Common myeloid progenitor, CD34-positive (primary cell): ENCODE measurements around the gene PTS.

Experiments used
- CTCF ChIA-PET: fragments of 350-600 bp; sonication (Branson Sonifier 250); formaldehyde crosslinking; loops from one replicate; lab custom pipeline; 2021; ENCODE audit warnings: antibody characterized with exemption; lab: Charles Lee
- POLR2A ChIA-PET: fragments of 350-600 bp; sonication (Branson Sonifier 250); formaldehyde crosslinking; loops from one replicate; lab custom pipeline; 2021; ENCODE audit warnings: antibody characterized with exemption; lab: Charles Lee
- DNase-seq, 3 donors: peaks; one replicate each; pipeline versions ENCODE4 v3.0.0 to v3.0.0-alpha.2; 2013
- H3K27ac ChIP-seq, 2 experiments: 1 replicate in 1 of 2; 2 replicates in 1 of 2; pipeline ENCODE4 v1.7.0; 2013; ENCODE audit warnings: inconsistent platforms in 2 of 2, low read length in 2 of 2, mild to moderate bottlenecking in 2 of 2, low read depth in 1 of 2, moderate library complexity in 1 of 2; ENCODE audit not compliant: severe bottlenecking in 2 of 2, insufficient read depth in 1 of 2, poor library complexity in 1 of 2
- H3K27me3 ChIP-seq, 5 experiments: replicated peaks in 2 of 5; 1 replicate in 3 of 5; 2 replicates in 2 of 5; pipeline versions ENCODE4 v1.6.1 to v1.7.0; 2013; ENCODE audit warnings: low read length in 4 of 5, mild to moderate bottlenecking in 2 of 5, moderate library complexity in 2 of 5, inconsistent platforms in 1 of 5; ENCODE audit not compliant: insufficient read depth in 5 of 5, control insufficient read depth in 4 of 5
- H3K36me3 ChIP-seq, 4 experiments: 1 replicate in 2 of 4; 2 replicates in 2 of 4; pipeline versions ENCODE4 v1.6.1 to v1.7.0; 2013; ENCODE audit warnings: low read length in 3 of 4, control low read depth in 1 of 4, mild to moderate bottlenecking in 1 of 4; ENCODE audit not compliant: control insufficient read depth in 4 of 4, insufficient read depth in 4 of 4
- H3K4me1 ChIP-seq, 4 experiments: 1 replicate in 3 of 4; 2 replicates in 1 of 4; pipeline versions ENCODE4 v1.6.1 to v1.7.1; 2013; ENCODE audit warnings: low read length in 3 of 4, mild to moderate bottlenecking in 3 of 4, control low read depth in 1 of 4, inconsistent platforms in 1 of 4, moderate library complexity in 1 of 4; ENCODE audit not compliant: control insufficient read depth in 4 of 4, insufficient read depth in 4 of 4; ENCODE audit errors: control extremely low read depth in 1 of 4
- H3K4me3 ChIP-seq, 7 experiments: 1 replicate in 4 of 7; 2 replicates in 3 of 7; pipeline versions ENCODE4 v1.5.1 to v1.7.0; 2013; ENCODE audit warnings: mild to moderate bottlenecking in 7 of 7, low read length in 6 of 7, moderate library complexity in 6 of 7, inconsistent platforms in 2 of 7, low read depth in 2 of 7, control low read depth in 1 of 7; ENCODE audit not compliant: insufficient read depth in 4 of 7, control insufficient read depth in 1 of 7; ENCODE audit errors: extremely low read depth in 1 of 7
- H3K9me3 ChIP-seq, 5 experiments: 1 replicate in 4 of 5; 2 replicates in 1 of 5; pipeline versions ENCODE4 v1.6.1 to v1.7.1; 2013; ENCODE audit warnings: low read length in 4 of 5, mild to moderate bottlenecking in 2 of 5, inconsistent platforms in 1 of 5, low read depth in 1 of 5, moderate library complexity in 1 of 5; ENCODE audit not compliant: control insufficient read depth in 4 of 5, insufficient read depth in 2 of 5; ENCODE audit errors: control extremely low read depth in 1 of 5
- WGBS: methylation state at CpG from one replicate; pipeline ENCODE4 v1.1.5; 2013; ENCODE audit not compliant: insufficient coverage; 5-methylcytosine and 5-hydroxymethylcytosine counted together

Gene PTS

DNA sequence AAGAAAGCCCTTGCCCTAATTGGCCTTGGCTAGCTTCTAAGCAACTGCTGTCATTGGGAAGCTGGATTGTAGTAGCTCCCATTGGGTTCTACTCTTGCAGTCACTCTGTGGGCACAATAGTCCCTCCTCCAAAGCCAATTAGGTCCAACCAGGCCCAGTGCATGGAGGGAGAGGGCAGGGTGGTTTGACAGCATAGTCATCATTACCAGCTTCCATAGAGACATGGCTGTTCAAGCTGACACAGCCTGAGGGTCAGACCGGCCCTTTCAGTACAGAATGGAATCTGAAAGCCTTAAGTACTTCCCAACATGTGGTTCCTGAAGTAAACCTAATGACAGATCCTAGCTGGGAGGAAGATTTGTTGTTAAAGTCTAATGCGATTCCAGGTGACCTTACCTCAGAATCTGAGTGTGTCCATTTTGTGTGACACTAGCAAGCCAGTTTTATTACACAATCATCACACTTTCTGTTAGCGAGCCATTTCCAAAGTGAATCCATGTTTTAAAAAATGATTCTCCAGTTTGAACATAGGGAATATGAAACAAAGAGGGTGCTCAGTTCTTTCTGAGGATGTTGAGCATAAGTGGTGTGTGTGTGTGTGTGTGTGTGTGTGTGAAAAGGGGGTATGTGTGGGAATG, 27.5 kb downstream of the PTS start:
- H3K27me3 ChIP-seq = no peaks in the 10 kb centered on the region
- H3K36me3 ChIP-seq = no peaks in the 10 kb centered on the region
- no peak for DNase-seq
- 100% methylated on average over 2 of the region's 3 CpGs for WGBS
- ChIA-PET POLR2A (no interaction called here), CTCF (no interaction called here)
- no peak overlapping the region for H3K4me3 ChIP-seq
- H3K9me3 ChIP-seq = no peaks in the 10 kb centered on the region
- peaks cover 0 to 12% (median 3%) of the 10 kb centered on the region in 4 experiments for H3K4me1 ChIP-seq
- H3K27ac ChIP-seq = no peak overlapping the region

DNA sequence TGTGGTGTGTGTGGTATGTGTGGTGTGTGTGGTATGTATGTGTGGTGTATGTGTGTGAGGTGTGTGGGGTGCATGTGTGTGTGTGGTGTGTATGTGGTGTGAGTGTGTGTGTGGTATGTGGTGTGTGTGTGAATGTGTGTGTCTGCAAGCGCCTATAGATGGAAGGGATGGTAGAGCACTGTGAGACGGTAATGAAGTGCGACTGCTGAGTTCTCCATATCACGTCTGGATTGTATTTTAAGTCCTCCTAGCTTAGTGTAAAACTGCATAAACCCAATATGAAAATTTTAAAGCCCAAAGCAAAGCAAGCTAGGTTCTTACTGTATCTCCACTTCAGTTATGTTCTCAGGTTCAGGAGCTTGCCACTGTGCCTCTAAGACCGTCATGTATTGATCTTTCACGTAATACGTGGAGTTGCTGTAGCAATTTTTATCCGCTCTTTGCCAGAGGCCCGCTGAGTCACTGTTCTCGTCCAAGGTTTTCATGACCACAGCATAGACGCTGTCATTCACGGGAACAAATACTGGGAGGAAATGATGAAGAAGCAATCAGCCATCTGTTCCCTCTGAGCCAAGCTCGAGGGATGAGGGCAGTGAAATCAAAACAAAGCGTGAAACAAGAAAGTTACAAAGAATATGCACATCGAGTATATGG, 29.0 kb downstream of the PTS start:
- CTCF ChIA-PET = interaction anchor here (1.2 kb wide), 1 partner anchor 1034 kb away, joined by 3 read pairs; no protein-coding TSS in a partner anchor
- 20% methylated on average over 15 of the region's 15 CpGs for WGBS
- H3K27ac ChIP-seq = no peak overlapping the region
- no peaks in the 10 kb centered on the region for H3K9me3 ChIP-seq
- POLR2A ChIA-PET = no interaction called here
- peak; percentile 28 to 40 (median 29) for DNase-seq
- H3K4me3 ChIP-seq = peak overlapping the region in 2 of 7 experiments; percentile 7 to 37
- H3K36me3 ChIP-seq = no peaks in the 10 kb centered on the region
- no peaks in the 10 kb centered on the region for H3K27me3 ChIP-seq
- peaks cover 0 to 12% (median 3%) of the 10 kb centered on the region in 4 experiments for H3K4me1 ChIP-seq

DNA sequence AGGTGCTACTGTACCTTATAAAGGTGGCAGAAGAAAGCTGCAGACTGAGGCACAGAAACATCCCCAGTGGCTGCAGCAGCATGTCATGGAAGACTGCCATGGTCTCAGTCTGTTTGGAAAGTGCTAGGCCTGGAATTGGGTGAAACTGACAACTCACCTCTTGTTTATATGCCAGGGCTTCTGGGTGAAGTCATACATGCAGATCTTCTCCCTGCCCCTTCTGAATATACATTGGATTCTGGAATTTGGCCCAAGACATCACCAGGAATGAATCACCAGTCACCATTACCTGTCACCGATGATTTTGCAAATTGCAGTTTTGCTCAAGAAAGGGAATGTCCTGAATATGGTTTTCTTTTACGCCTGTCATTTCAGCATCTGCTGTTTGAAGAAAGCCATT, 34.3 kb downstream of the PTS start, which contains the start of gene PLET1:
TSS of gene PLET1 (minus strand) at position 371 of the 400 bp plus-strand sequence. CDS start at position 100, 271 bp downstream.
- no peaks in the 10 kb centered on the region for H3K27me3 ChIP-seq
- H3K4me3 ChIP-seq = no peak within 1 kb of the TSS
- 94% methylated on average over 2 of the region's 2 CpGs for WGBS
- ChIA-PET POLR2A (no interaction called here), CTCF (interaction anchor here (1.3 to 1.5 kb wide), 2 partner anchors 22 to 27 kb away, joined by 3 read pairs; no protein-coding TSS in a partner anchor)
- no peaks in the 10 kb centered on the region for H3K36me3 ChIP-seq
- peaks cover 0 to 4% (median under 1%) of the 10 kb centered on the region in 4 experiments for H3K4me1 ChIP-seq
- H3K9me3 ChIP-seq = peaks cover 0 to 1% (median 0%) of the 10 kb centered on the region in 5 experiments
- H3K27ac ChIP-seq = no peak within 1 kb of the TSS
- no peak for DNase-seq

DNA sequence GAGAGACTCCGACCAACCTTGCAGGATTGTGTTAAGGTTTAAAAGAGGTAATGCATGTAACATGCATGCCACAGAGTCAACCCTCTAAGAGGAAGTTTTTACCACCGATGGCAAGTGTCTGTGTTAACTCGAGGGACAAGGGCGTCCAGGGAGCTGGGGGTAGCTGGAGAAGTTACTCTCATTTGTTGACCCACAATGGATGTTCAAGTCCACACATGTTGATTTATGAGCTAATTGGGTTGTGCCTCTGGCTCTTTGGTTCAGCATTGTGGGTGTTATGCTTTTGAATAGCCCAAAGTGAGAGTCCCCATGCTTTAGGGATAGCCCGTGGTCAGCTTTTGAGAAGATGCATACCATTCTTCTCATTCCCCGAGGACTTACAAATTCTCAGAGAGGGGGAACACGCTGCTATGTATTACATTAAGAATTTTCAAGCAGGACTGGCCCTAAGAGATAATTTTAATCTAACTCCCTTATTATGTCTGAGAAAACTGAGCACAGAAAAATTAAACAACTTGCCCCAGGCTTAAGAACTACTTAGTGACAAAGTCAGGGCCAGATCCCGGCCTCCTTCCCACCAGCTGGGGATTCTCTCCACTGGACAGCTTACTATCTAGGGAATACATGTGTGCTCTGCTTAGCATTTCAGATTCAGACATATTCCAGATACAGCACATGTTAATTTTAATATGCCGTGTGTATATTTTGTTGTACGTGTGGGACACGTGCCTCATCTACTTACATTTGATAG, 39.6 kb downstream of the PTS start:
- H3K36me3 ChIP-seq = no peaks in the 10 kb centered on the region
- no peaks in the 10 kb centered on the region for H3K4me1 ChIP-seq
- no peak for DNase-seq
- POLR2A ChIA-PET = no interaction called here
- no peak overlapping the region for H3K4me3 ChIP-seq
- CTCF ChIA-PET = interaction anchor here (0.9 kb wide), 2 partner anchors 15 to 22 kb away, joined by 3 read pairs; no protein-coding TSS in a partner anchor
- H3K27ac ChIP-seq = no peak overlapping the region
- WGBS = 67% methylated on average over 3 of the region's 11 CpGs
- H3K9me3 ChIP-seq = peaks cover 0 to 1% (median 0%) of the 10 kb centered on the region in 5 experiments
- no peaks in the 10 kb centered on the region for H3K27me3 ChIP-seq

DNA sequence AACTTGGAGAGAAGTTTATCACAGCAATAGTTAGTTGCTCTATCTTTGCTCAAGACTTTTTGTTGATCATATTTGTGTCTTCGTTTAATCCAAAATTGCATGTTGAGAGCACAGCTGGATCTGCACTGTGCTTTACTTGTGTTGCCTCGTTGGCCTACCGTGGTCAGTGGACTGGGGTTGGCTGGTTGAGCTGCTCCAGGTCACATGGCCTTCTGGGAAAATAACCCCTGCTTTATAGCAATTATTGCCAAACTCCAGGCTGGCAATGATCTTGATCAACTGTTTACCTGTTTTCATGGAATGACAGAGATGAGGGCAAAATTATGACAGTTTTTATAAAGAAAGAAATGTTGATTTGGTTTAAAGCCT, 40.2 kb downstream of the PTS start:
- Histone ChIP-seq H3K27me3 (no peaks in the 10 kb centered on the region), H3K27ac (no peak overlapping the region), H3K4me3 (no peak overlapping the region), H3K36me3 (no peaks in the 10 kb centered on the region), H3K9me3 (peaks cover 0 to 1% (median 0%) of the 10 kb centered on the region in 5 experiments), H3K4me1 (no peaks in the 10 kb centered on the region)
- CTCF ChIA-PET = interaction anchor here (0.9 to 1.5 kb wide), 2 partner anchors 14 to 15 kb away, joined by 3 read pairs; no protein-coding TSS in a partner anchor
- 100% methylated on average over 2 of the region's 3 CpGs for WGBS
- POLR2A ChIA-PET = no interaction called here
- no peak for DNase-seq

DNA sequence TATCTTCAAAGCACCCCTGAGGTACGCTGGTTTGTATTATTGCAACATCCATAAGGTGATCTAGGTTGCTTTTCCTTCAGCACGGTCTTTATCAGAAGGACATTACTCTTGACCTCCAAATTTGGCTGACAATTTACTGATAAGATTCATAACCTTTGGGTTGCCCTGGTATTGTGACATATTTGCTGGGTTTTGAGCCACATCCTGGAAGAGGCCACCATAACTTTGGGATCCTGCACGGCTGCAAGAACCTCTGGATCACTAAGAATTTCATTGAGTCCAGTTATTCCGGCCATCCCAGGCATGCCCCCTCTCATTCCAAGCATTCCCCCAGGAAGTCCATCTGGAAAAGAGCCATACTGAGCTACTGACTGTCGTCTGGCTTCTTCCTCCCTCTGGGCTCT, 41.0 kb downstream of the PTS start:
- H3K4me3 ChIP-seq = no peak overlapping the region
- 90% methylated on average over 5 of the region's 5 CpGs for WGBS
- ChIA-PET CTCF (interaction anchor here (0.7 to 1.5 kb wide), 2 partner anchors 15 to 44 kb away, joined by 3 read pairs; no protein-coding TSS in a partner anchor), POLR2A (no interaction called here)
- H3K27ac ChIP-seq = no peak overlapping the region
- H3K27me3 ChIP-seq = no peaks in the 10 kb centered on the region
- no peaks in the 10 kb centered on the region for H3K4me1 ChIP-seq
- no peak for DNase-seq
- H3K9me3 ChIP-seq = peaks cover 0 to 1% (median 0%) of the 10 kb centered on the region in 5 experiments
- H3K36me3 ChIP-seq = no peaks in the 10 kb centered on the region
